SJSA1 (cell line): ENCODE measurements around the gene PSMB11. TPM values are rescaled to one million over a fixed set of nuclear protein-coding genes. Genes with fewer than 3 reads are reported as not detected.

Source experiments
- DNase-seq, 2 experiments: peaks; one replicate each; pipeline ENCODE4 v3.0.0-alpha.2; 2015 to 2020; ENCODE audit warnings: low spot score in 2 of 2, low read depth in 1 of 2
- H3K27ac ChIP-seq: fragments of 250-450 bp; sonication (Bioruptor Pico); 2 replicates; pipeline ENCODE4 v1.5.1; 2020; ENCODE audit warnings: mild to moderate bottlenecking, moderate library complexity
- H3K27me3 ChIP-seq: fragments of 250-450 bp; sonication (Bioruptor Pico); replicated peaks from 2 replicates; pipeline ENCODE4 v1.5.1; 2020; ENCODE audit warnings: mild to moderate bottlenecking, moderate library complexity
- H3K36me3 ChIP-seq: fragments of 250-450 bp; sonication (Bioruptor Pico); 2 replicates; pipeline ENCODE4 v1.5.1; 2020; ENCODE audit warnings: mild to moderate bottlenecking
- H3K4me1 ChIP-seq: fragments of 250-450 bp; sonication (Bioruptor Pico); replicated peaks from 2 replicates; pipeline ENCODE4 v1.6.1; 2021; ENCODE audit warnings: mild to moderate bottlenecking
- H3K4me3 ChIP-seq: fragments of 250-450 bp; sonication (Bioruptor Pico); 2 replicates; pipeline ENCODE4 v1.5.1; 2020; ENCODE audit warnings: mild to moderate bottlenecking
- H3K9me3 ChIP-seq: fragments of 250-450 bp; sonication (Bioruptor Pico); replicated peaks from 2 replicates; pipeline ENCODE4 v1.5.1; 2020; ENCODE audit warnings: mild to moderate bottlenecking
- total RNA-seq: library from RNA; depleted of rRNA; stranded (reverse); fragments of >200 nt; shearing (Covaris generic); gene quantifications from 2 replicates; pipeline ENCODE4 v1.2.3, GENCODE V29; 2014

The PSMB11 gene
- total RNA-seq, 1 experiment from 2014 or later: not detected

GRCh38 chr14:23066855-23067744 lies 25.1 kb downstream of the PSMB11 start:
- DNase-seq: no peak
- Histone ChIP-seq H3K4me1 (peaks cover 25% of the 10 kb centered on the region), H3K9me3 (no peaks in the 10 kb centered on the region), H3K27me3 (no peaks in the 10 kb centered on the region), H3K4me3 (no peak overlapping the region), H3K36me3 (peaks cover 88% of the 10 kb centered on the region), H3K27ac (no peak overlapping the region)

- Histone ChIP-seq H3K27me3 (no peaks in the 10 kb centered on the region), H3K36me3 (peaks cover 88% of the 10 kb centered on the region), H3K4me1 (peaks cover 18% of the 10 kb centered on the region), H3K9me3 (no peaks in the 10 kb centered on the region), H3K27ac (no peak overlapping the region), H3K4me3 (no peak overlapping the region)
- no peak for DNase-seq
Observed at GRCh38 chr14:23067847-23068788, 26.1 kb downstream of the PSMB11 start.

GRCh38 chr14:23068789-23069412 lies 26.9 kb downstream of the PSMB11 start:
- Histone ChIP-seq H3K36me3 (peaks cover 85% of the 10 kb centered on the region), H3K4me1 (peaks cover 16% of the 10 kb centered on the region), H3K27ac (no peak overlapping the region), H3K27me3 (no peaks in the 10 kb centered on the region), H3K9me3 (no peaks in the 10 kb centered on the region), H3K4me3 (no peak overlapping the region)
- peak; percentile 86 to 88 for DNase-seq

GRCh38 chr14:23069413-23069806 lies 27.4 kb downstream of the PSMB11 start:
- H3K4me3 ChIP-seq: no peak overlapping the region
- DNase-seq: no peak
- H3K27me3 ChIP-seq: no peaks in the 10 kb centered on the region
- H3K36me3 ChIP-seq: peaks cover 84% of the 10 kb centered on the region
- no peaks in the 10 kb centered on the region for H3K9me3 ChIP-seq
- H3K27ac ChIP-seq: no peak overlapping the region
- H3K4me1 ChIP-seq: peaks cover 16% of the 10 kb centered on the region

GRCh38 chr14:23070262-23071129 lies 28.5 kb downstream of the PSMB11 start:
- Histone ChIP-seq H3K36me3 (peaks cover 82% of the 10 kb centered on the region), H3K4me1 (peaks cover 16% of the 10 kb centered on the region), H3K27ac (peak overlapping the region; percentile 42), H3K9me3 (no peaks in the 10 kb centered on the region), H3K27me3 (no peaks in the 10 kb centered on the region), H3K4me3 (peak overlapping the region; percentile 53)
- peak in 1 of 2 experiments; percentile 23 for DNase-seq

- Histone ChIP-seq H3K4me1 (peaks cover 16% of the 10 kb centered on the region), H3K27me3 (no peaks in the 10 kb centered on the region), H3K36me3 (peaks cover 82% of the 10 kb centered on the region), H3K27ac (peak overlapping the region; percentile 42), H3K9me3 (no peaks in the 10 kb centered on the region), H3K4me3 (peak overlapping the region; percentile 53)
- peak; percentile 73 to 83 for DNase-seq
Observed at GRCh38 chr14:23071244-23071920, 29.4 kb downstream of the PSMB11 start.

- H3K4me3 ChIP-seq: peak overlapping the region; percentile 53
- H3K4me1 ChIP-seq: peaks cover 16% of the 10 kb centered on the region
- H3K36me3 ChIP-seq: peaks cover 84% of the 10 kb centered on the region
- no peaks in the 10 kb centered on the region for H3K9me3 ChIP-seq
- H3K27me3 ChIP-seq: no peaks in the 10 kb centered on the region
- no peak for DNase-seq
- peak overlapping the region; percentile 42; the same call in 1 of the 2 replicates for H3K27ac ChIP-seq
Observed at GRCh38 chr14:23071921-23072539, 30.0 kb downstream of the PSMB11 start.

DNA sequence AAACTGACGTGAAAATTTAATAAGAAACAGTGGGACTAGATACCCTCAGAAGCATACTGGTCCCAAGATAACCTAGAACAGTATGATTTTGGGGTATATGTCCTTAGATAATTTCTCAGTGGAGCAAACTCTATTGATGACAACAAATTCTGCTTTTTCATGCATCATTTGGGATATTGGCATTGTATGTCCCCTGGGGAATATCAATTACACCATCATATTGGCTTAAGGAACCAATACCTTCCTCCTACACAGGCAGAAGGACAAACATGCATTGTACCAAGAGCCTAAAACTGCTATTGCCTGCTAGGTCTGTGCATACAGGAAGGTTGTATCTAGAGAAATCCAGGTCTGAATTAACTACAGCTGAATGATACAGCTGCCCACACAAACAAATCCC lies 32.9 kb downstream of the PSMB11 start:
- no peak for DNase-seq
- H3K27me3 ChIP-seq: no peaks in the 10 kb centered on the region
- H3K27ac ChIP-seq: no peak overlapping the region
- peaks cover 37% of the 10 kb centered on the region for H3K4me1 ChIP-seq
- H3K36me3 ChIP-seq: peaks cover 89% of the 10 kb centered on the region
- H3K4me3 ChIP-seq: no peak overlapping the region
- H3K9me3 ChIP-seq: no peaks in the 10 kb centered on the region

DNA sequence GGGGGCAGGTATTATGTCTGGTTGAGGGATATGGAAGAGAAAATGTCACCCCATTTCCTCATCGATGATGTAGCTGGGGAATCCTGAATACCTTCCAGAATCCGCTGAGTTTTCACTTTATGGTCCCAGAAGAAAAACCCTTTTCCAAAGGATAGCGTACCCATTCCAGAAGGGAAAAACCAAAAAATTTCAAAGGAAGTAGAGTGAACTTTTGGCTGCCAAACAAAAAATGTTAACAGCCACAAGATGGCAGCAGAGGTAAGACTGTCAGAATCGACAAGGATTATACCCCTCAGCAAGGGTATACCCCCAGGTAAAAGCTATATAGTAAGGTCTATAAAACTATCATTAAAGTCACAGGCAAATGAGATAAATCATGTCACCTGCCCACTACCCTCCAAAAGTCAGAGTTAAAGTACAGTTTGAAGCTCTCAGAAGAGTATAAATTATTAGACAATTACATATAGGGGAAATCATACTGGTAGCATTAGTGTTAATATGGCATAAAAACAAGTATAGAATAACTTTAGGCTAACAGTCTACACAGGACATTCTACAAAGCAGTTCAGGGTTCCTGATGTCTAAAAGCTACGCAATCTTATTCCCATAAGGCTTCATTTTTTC lies 34.9 kb downstream of the PSMB11 start:
- no peaks in the 10 kb centered on the region for H3K9me3 ChIP-seq
- H3K27ac ChIP-seq: no peak overlapping the region
- no peak overlapping the region for H3K4me3 ChIP-seq
- DNase-seq: peak in 1 of 2 experiments; percentile 17
- peaks cover 94% of the 10 kb centered on the region for H3K36me3 ChIP-seq
- H3K27me3 ChIP-seq: no peaks in the 10 kb centered on the region
- H3K4me1 ChIP-seq: peaks cover 27% of the 10 kb centered on the region

DNA sequence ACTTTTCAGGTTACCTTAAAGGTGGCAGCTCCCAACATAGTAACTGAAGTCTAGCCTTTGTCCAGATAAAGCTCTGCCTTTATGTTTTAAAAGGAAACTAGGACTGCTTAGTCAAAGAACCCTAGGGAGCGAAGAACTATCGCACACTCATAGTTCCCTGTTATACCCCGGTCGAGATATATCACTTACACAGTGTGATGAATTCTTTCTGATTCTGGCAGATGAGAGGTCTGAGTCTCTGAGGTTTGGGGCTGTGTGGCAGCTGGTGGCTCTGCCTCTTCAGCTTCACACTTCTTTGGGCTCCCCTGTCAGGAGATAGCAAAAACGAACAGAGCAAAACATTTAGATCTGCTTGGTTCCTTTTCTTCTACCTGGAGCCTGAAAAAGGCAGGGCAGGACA lies 36.0 kb downstream of the PSMB11 start:
- no peaks in the 10 kb centered on the region for H3K27me3 ChIP-seq
- H3K36me3 ChIP-seq: peaks cover 89% of the 10 kb centered on the region

GRCh38 chr14:23078692-23079116 lies 36.7 kb downstream of the PSMB11 start:
- Histone ChIP-seq H3K27me3 (no peaks in the 10 kb centered on the region), H3K9me3 (no peaks in the 10 kb centered on the region), H3K4me3 (no peak overlapping the region), H3K27ac (peak overlapping the region; percentile 45), H3K36me3 (peaks cover 90% of the 10 kb centered on the region), H3K4me1 (peaks cover 22% of the 10 kb centered on the region)
- peak; percentile 65 to 82 for DNase-seq

More for the DNA sequence above, 36.0 kb downstream of the PSMB11 start:
- no peak overlapping the region for H3K4me3 ChIP-seq
- peak overlapping the region; percentile 32 for H3K27ac ChIP-seq
- DNase-seq: no peak
- no peaks in the 10 kb centered on the region for H3K9me3 ChIP-seq
- H3K4me1 ChIP-seq: peaks cover 22% of the 10 kb centered on the region
